H9 (cell line): ENCODE results near the gene NEDD9. TPM values are rescaled to one million over a fixed set of nuclear protein-coding genes. Genes with fewer than 3 reads are reported as not detected.

Experiments used
- DNase-seq: peaks from one replicate; pipeline ENCODE4 v3.0.0-alpha.2; 2017
- H2AFZ ChIP-seq: one replicate; pipeline ENCODE4 v1.6.1; 2013; ENCODE audit warnings: mild to moderate bottlenecking, low read length, control low read depth, moderate library complexity
- H2AK5ac ChIP-seq: 2 replicates; pipeline ENCODE4 v1.6.1; 2013; ENCODE audit warnings: low read length, control low read depth, mixed read lengths; ENCODE audit not compliant: insufficient read length
- H2BK120ac ChIP-seq: one replicate; pipeline ENCODE4 v1.6.1; 2013; ENCODE audit warnings: low read depth, mild to moderate bottlenecking, low read length, control low read depth, inconsistent platforms; ENCODE audit not compliant: poor library complexity, severe bottlenecking
- H2BK12ac ChIP-seq: 2 replicates; pipeline ENCODE4 v1.6.1; 2013; ENCODE audit warnings: low read length, control low read depth, mixed read lengths, low read depth; ENCODE audit not compliant: insufficient read length
- H2BK15ac ChIP-seq: 2 replicates; pipeline ENCODE4 v1.6.1; 2013; ENCODE audit warnings: low read depth, low read length, control low read depth
- H2BK20ac ChIP-seq: one replicate; pipeline ENCODE4 v1.6.1; 2013; ENCODE audit warnings: low read depth, mild to moderate bottlenecking, low read length, control low read depth, inconsistent platforms; ENCODE audit not compliant: poor library complexity, severe bottlenecking
- H2BK5ac ChIP-seq: 2 replicates; pipeline ENCODE4 v1.6.1; 2013; ENCODE audit warnings: low read length, control low read depth, mixed read lengths; ENCODE audit not compliant: insufficient read length
- H3K14ac ChIP-seq: 2 replicates; pipeline ENCODE4 v1.6.1; 2013; ENCODE audit warnings: low read length, control low read depth; ENCODE audit not compliant: insufficient read depth
- H3K18ac ChIP-seq: 2 replicates; pipeline ENCODE4 v1.6.1; 2013; ENCODE audit warnings: low read depth, mild to moderate bottlenecking, mixed read lengths, low read length, control low read depth; ENCODE audit not compliant: insufficient read length
- H3K23ac ChIP-seq: 2 replicates; pipeline ENCODE4 v1.6.1; 2013; ENCODE audit warnings: low read length, control low read depth, mixed read lengths, low read depth; ENCODE audit not compliant: insufficient read length
- H3K23me2 ChIP-seq: 2 replicates; pipeline ENCODE4 v1.6.1; 2013; ENCODE audit warnings: low read depth, mild to moderate bottlenecking, mixed read lengths, low read length, control low read depth; ENCODE audit not compliant: insufficient read length, poor library complexity, severe bottlenecking
- H3K27ac ChIP-seq: 2 replicates; pipeline ENCODE4 v1.5.1; 2013; ENCODE audit warnings: low read length, control low read depth, mixed read lengths, low read depth; ENCODE audit not compliant: insufficient read length
- H3K27me3 ChIP-seq: 2 replicates; pipeline ENCODE4 v1.6.1; 2013; ENCODE audit warnings: low read length, control low read depth, inconsistent platforms; ENCODE audit not compliant: insufficient read depth
- H3K4ac ChIP-seq: 2 replicates; pipeline ENCODE4 v1.6.1; 2013; ENCODE audit warnings: low read depth, mild to moderate bottlenecking, control low read depth, inconsistent platforms, low read length, moderate library complexity
- H3K4me1 ChIP-seq: 2 replicates; pipeline ENCODE4 v1.6.1; 2013; ENCODE audit warnings: low read length, control low read depth, inconsistent platforms; ENCODE audit not compliant: insufficient read depth
- H3K4me2 ChIP-seq: 2 replicates; pipeline ENCODE4 v1.6.1; 2013; ENCODE audit warnings: low read length, control low read depth, mixed read lengths; ENCODE audit not compliant: insufficient read length, insufficient read depth
- H3K56ac ChIP-seq: 2 replicates; pipeline ENCODE4 v1.6.1; 2013; ENCODE audit warnings: low read depth, mild to moderate bottlenecking, mixed read lengths, low read length, control low read depth; ENCODE audit not compliant: insufficient read length
- H3K79me1 ChIP-seq: 2 replicates; pipeline ENCODE4 v1.6.1; 2013; ENCODE audit warnings: low read depth, mild to moderate bottlenecking, moderate library complexity, low read length, control low read depth, inconsistent platforms; ENCODE audit not compliant: insufficient read depth, poor library complexity, severe bottlenecking
- H3K79me2 ChIP-seq: 2 replicates; pipeline ENCODE4 v1.6.1; 2013; ENCODE audit warnings: low read length, control low read depth, inconsistent platforms; ENCODE audit not compliant: insufficient read depth
- H3K9ac ChIP-seq: 2 replicates; pipeline ENCODE4 v1.6.1; 2013; ENCODE audit warnings: low read length, control low read depth, mixed read lengths; ENCODE audit not compliant: insufficient read length; ENCODE audit errors: extremely low read depth
- H3K9me3 ChIP-seq: one replicate; pipeline ENCODE4 v1.6.1; 2013; ENCODE audit warnings: low read depth, low read length, inconsistent platforms; ENCODE audit not compliant: control insufficient read depth
- H3T11ph ChIP-seq: one replicate; pipeline ENCODE4 v1.6.1; 2013; ENCODE audit warnings: mild to moderate bottlenecking, low read length, control low read depth, inconsistent platforms
- H4K20me1 ChIP-seq: one replicate; pipeline ENCODE4 v1.6.1; 2013; ENCODE audit not compliant: control insufficient read depth, insufficient read length, insufficient read depth
- H4K5ac ChIP-seq: 2 replicates; pipeline ENCODE4 v1.6.1; 2013; ENCODE audit warnings: low read depth, mild to moderate bottlenecking, mixed read lengths, low read length, control low read depth; ENCODE audit not compliant: insufficient read length
- H4K8ac ChIP-seq: replicated peaks from 2 replicates; pipeline ENCODE4 v1.6.1; 2013; ENCODE audit warnings: low read length, control low read depth, mixed read lengths, low read depth; ENCODE audit not compliant: insufficient read length
- H4K91ac ChIP-seq: 2 replicates; pipeline ENCODE4 v1.6.1; 2013; ENCODE audit warnings: low read depth, mild to moderate bottlenecking, moderate library complexity, mixed read lengths, low read length, control low read depth; ENCODE audit not compliant: insufficient read length
- H3K27ac Mint-ChIP-seq, 3 experiments: 2 replicates in 2 of 3; 3 replicates in 1 of 3; pipeline ENCODE4 v1.8.0; 2020 to 2021; ENCODE audit warnings: mixed read lengths in 3 of 3, mild to moderate bottlenecking in 1 of 3, moderate library complexity in 1 of 3
- H3K27me3 Mint-ChIP-seq: 2 replicates; pipeline ENCODE4 v1.8.0; 2021; ENCODE audit warnings: low read depth, mild to moderate bottlenecking, moderate library complexity, mixed read lengths
- H3K36me3 Mint-ChIP-seq, 3 experiments: 2 replicates in 2 of 3; 3 replicates in 1 of 3; pipeline ENCODE4 v1.8.0; 2020 to 2021; ENCODE audit warnings: low read depth in 3 of 3, mixed read lengths in 3 of 3; ENCODE audit not compliant: insufficient read depth in 1 of 3
- H3K4me1 Mint-ChIP-seq, 2 experiments: 2 replicates each; pipeline ENCODE4 v1.8.0; 2020; ENCODE audit warnings: mixed read lengths in 2 of 2
- H3K4me3 Mint-ChIP-seq, 2 experiments: 2 replicates in 1 of 2; 3 replicates in 1 of 2; pipeline ENCODE4 v1.8.0; 2020 to 2021; ENCODE audit warnings: mild to moderate bottlenecking in 2 of 2, mixed read lengths in 2 of 2, moderate library complexity in 1 of 2
- H3K9me3 Mint-ChIP-seq, 2 experiments: 2 replicates in 1 of 2; 3 replicates in 1 of 2; pipeline ENCODE4 v1.8.0; 2020; ENCODE audit warnings: mild to moderate bottlenecking in 2 of 2, mixed read lengths in 2 of 2, moderate library complexity in 1 of 2
- CTCF ChIP-seq: fragments of 200-600 bp; sonication (generic); conservative IDR thresholded peaks from 3 replicates; pipeline ENCODE4 v1.8.0; 2021; ENCODE audit warnings: antibody characterized with exemption, mild to moderate bottlenecking
- whole genome bisulfite sequencing: extraction: QIAGEN DNeasy Blood & Tissue Kit; methylation state at CpG from one replicate; pipeline ENCODE4 v1.1.7; 2013; ENCODE audit warnings: missing lambda C conversion rate, low lambda C conversion rate, mixed read lengths; ENCODE audit not compliant: insufficient read length; ENCODE audit errors: extremely low coverage; 5-methylcytosine and 5-hydroxymethylcytosine counted together
- total RNA-seq: library from RNA; stranded (reverse); gene quantifications from 2 replicates; pipeline ENCODE4 v1.2.1, GENCODE V29; 2021

Gene NEDD9
- total RNA-seq, 1 experiment from 2014 or later = 5.5 TPM

GRCh38 chr6:11276228-11276627, 43.8 kb upstream of the NEDD9 start:
- peak overlapping the region; percentile 26 for H2BK12ac ChIP-seq
- H3K27ac Mint-ChIP-seq = peak overlapping the region in 1 of 3 experiments; percentile 66; a peak in 1 of 7 replicates
- H3K14ac ChIP-seq = no peak overlapping the region
- no peaks in the 10 kb centered on the region for H3K36me3 Mint-ChIP-seq
- H3K4me1 ChIP-seq = peaks cover 14% of the 10 kb centered on the region; the same call in 1 of the 2 replicates
- H3K56ac ChIP-seq = no peak overlapping the region
- H3K4me2 ChIP-seq = no peak overlapping the region
- H3K9me3 ChIP-seq = no peaks in the 10 kb centered on the region
- no peak overlapping the region for H3K4me3 Mint-ChIP-seq
- TF ChIP-seq CTCF = no peak
- no CpG with 5 or more reads among the region's 8 CpGs for WGBS
- H2BK15ac ChIP-seq = no peak overlapping the region
- no peaks in the 10 kb centered on the region for H3K79me1 ChIP-seq
- no peak overlapping the region for H2BK120ac ChIP-seq
- no peak overlapping the region for H4K8ac ChIP-seq
- no peaks in the 10 kb centered on the region for H3K23me2 ChIP-seq
- H3T11ph ChIP-seq = no peak overlapping the region
- peaks cover 7% of the 10 kb centered on the region for H3K27me3 Mint-ChIP-seq
- no peak overlapping the region for H2AK5ac ChIP-seq
- H3K4ac ChIP-seq = no peak overlapping the region
- H4K5ac ChIP-seq = peak overlapping the region; percentile 69
- DNase-seq = no peak
- no peak overlapping the region for H3K23ac ChIP-seq
- no peak overlapping the region for H4K91ac ChIP-seq
- no peak overlapping the region for H2BK5ac ChIP-seq
- peaks cover 29 to 30% of the 10 kb centered on the region in 2 experiments for H3K4me1 Mint-ChIP-seq
- no peaks in the 10 kb centered on the region for H4K20me1 ChIP-seq
- no peak overlapping the region for H2AFZ ChIP-seq
- no peaks in the 10 kb centered on the region for H3K27me3 ChIP-seq
- H2BK20ac ChIP-seq = no peak overlapping the region
- H3K9ac ChIP-seq = no peak overlapping the region
- H3K18ac ChIP-seq = no peak overlapping the region
- H3K9me3 Mint-ChIP-seq = no peaks in the 10 kb centered on the region
- H3K79me2 ChIP-seq = no peaks in the 10 kb centered on the region
- H3K27ac ChIP-seq = no peak overlapping the region
